ENCODE data around the gene XPC.
A peak's percentile ranks its signal among the peaks of the same experiment; 100 is the strongest.

Gene XPC

DNA sequence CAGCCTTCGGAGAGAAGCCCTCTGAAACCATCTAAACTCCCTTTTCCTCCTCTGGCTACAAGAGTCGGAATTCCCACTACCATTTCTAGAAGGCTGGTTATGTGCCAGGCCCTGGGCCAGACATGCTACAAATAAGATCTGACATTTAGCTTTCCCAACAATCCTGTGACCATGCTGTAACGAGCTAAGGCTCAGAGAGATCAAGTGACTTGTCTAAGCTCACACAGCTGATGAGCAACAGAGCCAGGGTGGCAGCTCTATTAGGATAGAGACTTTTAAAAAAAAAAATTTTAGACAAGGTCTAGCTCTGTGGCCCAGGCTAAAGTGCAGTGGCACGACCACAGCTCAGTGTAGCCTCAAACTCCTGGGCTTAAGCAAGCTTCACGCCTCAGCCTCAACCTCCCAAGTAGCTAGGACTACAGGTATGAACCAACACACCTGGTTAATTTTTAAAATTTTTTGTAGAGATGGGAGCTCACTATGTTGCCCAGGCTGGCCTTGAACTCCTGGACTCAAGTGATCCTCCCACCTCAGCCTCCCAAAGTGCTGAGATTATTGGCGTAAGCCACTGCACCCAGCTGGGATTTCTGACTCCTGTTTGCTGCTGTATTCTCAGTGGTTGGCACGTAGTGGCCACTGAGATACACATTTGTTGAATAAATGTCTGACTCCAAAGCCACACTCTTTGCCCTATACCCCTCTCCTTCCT is 34.8 kb upstream of the XPC start:
- no peak overlapping the region for H3K4me3 ChIP-seq (replicated peaks; ENCODE audit: low read depth, low read length)
- TF ChIP-seq CTCF (IDR thresholded peaks at IDR 0.05; ENCODE audit: low read depth, low read length, missing control alignments): no peak
- DNase-seq (ENCODE audit: extremely low read depth, low read depth): no peak

DNA sequence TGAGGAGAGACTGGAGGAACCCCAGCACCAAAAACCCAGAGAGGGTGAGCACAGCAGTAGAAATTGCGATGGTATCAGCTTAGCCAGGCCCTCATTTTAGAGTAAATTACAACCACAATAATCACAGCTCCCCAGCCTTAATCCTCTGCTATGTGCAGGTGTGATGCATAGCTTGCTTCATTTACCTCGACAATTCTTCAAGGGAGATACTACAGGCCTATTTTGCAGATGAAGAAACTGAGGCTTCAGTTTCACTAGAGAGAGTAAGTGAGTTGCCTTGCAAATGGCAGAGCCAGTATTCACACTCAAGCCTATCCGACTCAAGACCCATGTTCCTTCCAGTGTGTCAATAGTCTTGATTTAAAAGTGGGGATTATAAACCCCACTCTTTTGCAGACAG is 33.6 kb upstream of the XPC start:
- no peak for TF ChIP-seq CTCF (IDR thresholded peaks at IDR 0.05; ENCODE audit: low read depth, low read length, missing control alignments)
- no peak overlapping the region for H3K4me3 ChIP-seq (replicated peaks; ENCODE audit: low read depth, low read length)
- no peak for DNase-seq (ENCODE audit: extremely low read depth, low read depth)

- no peak for TF ChIP-seq CTCF (IDR thresholded peaks at IDR 0.05; ENCODE audit: low read depth, low read length, missing control alignments)
- DNase-seq (ENCODE audit: extremely low read depth, low read depth): no peak
These were observed 33.2 kb upstream of the XPC start for GRCh38 chr3:14211621-14212020.

DNA sequence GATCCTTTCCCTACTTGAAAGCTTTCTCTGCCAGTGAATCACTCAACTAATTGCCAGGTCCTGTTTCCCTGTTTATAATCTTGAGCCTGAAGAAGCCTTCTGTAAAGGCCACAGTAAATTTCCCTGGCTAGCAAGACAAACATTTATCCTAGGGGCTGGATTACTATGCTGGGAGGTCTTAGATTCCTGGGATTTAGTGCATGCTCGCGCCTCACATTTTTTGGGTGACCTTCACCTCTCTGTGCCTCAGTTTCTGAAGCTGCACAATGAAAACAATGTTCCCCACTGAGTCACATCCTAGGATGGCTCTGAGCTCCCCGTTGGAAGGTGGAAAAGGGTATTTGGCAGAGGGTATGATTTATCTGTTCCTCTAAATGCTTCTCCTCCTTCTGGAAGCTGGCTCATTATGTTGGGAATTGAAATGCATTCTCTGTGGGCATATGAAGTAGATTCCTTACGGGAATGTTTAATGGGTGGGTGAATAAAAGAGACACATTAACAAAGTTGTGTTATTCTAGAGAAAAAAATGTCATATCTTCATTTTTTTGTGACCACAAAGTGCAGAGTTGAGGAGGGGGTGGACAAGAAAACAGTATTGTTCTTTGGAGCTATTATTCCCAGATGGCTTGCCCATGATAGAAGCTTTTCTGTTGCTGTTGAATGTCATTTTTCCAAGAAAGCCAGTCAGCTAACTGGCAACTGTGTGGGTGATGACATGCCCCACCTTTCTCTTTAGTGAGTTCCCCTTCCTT is 32.6 kb upstream of the XPC start:
- H3K4me3 ChIP-seq (replicated peaks; ENCODE audit: low read depth, low read length): no peak overlapping the region
- TF ChIP-seq CTCF (IDR thresholded peaks at IDR 0.05; ENCODE audit: low read depth, low read length, missing control alignments): no peak
- peak; percentile 90 for DNase-seq (ENCODE audit: extremely low read depth, low read depth)

More at GRCh38 chr3:14211621-14212020, 33.2 kb upstream of the XPC start:
- H3K4me3 ChIP-seq (replicated peaks; ENCODE audit: low read depth, low read length): no peak overlapping the region

DNA sequence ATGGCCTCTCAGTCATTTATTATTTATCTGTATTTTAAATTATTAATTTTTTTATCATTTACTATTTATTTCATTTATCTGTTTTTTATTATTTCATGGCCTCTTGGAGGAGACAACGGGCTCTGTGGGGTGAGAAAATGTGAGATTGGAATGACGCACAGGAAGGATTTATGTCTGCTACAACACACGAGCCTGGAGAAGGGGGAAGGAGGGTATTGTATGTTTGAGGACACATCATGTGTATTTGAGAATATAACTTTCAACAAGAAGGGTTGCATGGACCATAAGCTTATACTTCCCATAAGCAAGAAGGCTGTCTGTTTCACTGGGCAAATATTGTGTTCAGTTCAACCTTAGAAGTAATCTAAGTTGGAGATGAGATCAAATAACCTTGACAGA is 31.9 kb upstream of the XPC start:
- H3K4me3 ChIP-seq (replicated peaks; ENCODE audit: low read depth, low read length): no peak overlapping the region
- TF ChIP-seq CTCF (IDR thresholded peaks at IDR 0.05; ENCODE audit: low read depth, low read length, missing control alignments): no peak
- DNase-seq (ENCODE audit: extremely low read depth, low read depth): no peak

DNA sequence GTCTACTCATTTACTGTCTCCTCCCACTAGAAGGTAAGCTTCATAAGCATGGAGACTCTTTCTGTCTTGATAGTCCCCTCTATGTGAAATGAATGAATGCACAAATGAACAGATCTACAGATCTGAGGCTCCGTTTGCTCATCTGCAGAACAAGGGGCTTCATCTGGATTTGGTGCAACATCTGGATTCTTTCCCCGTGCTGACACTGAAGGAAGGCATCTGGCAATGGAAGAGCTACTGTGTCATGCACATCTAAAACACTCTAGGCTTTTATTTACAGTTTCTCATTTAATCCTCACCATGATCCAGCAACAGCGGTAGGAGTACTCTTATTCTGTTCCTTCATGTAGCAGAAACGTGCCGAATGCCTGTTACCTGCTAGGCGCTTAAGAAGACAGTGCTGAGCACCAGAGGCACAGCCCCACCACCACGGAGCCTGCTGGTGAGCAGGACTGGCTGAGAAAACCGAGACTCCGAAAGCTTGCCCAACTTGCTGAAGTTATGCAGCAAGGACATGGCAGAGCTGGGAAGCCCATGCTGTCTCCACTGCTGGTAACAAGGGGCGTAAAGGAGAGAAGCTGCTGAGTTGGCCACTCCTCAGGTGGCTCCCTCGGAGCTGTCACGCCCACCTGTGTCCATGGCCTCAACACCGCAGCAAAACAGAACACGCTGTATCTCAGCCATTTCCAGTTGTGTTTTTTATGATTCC is 31.3 kb upstream of the XPC start:
- TF ChIP-seq CTCF (IDR thresholded peaks at IDR 0.05; ENCODE audit: low read depth, low read length, missing control alignments): no peak
- DNase-seq (ENCODE audit: extremely low read depth, low read depth): no peak
- no peak overlapping the region for H3K4me3 ChIP-seq (replicated peaks; ENCODE audit: low read depth, low read length)
